Measurements from ENCODE around the gene LTA4H. TPM values are rescaled to one million over a fixed set of nuclear protein-coding genes. Genes with fewer than 3 reads are reported as not detected.
"Not testable (repeated sequence)": the region's sequence is repeated elsewhere in the genome, so short reads cannot be mapped to it uniquely, and the experiment has no call there.

LTA4H gene
- total RNA-seq, 4 donors from 2014 or later, result 66.0 to 84.7 (median 75.5) TPM

DNA sequence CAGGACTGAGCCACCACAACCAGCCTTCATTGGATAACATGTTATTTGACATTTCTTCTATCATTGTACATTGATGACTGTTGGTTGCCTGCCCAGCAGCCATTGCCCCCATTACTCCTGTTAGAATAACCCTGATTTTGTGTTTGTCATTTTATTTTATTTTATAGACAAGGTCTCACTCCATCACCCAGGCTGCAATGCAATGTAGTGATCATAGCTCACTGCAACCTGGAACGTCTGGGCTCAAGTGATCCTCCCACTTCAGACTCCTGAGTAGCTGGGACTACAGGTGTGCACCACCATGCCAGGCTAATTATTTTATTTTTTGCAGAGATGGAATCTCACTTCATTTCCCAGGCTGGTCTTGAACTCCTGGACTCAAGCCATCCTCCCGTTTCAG lies 33.2 kb upstream of the LTA4H start:
- peak in 1 of 2 donors; percentile 26 for DNase-seq (ENCODE audit: low spot score in 2 of 2)
- intact Hi-C loops (cut with DNase I; ENCODE audit: low total_unique reads), result loop anchor here (10.0 kb wide), 1 partner anchor 336 kb away; the partner anchor contains the start of gene CDK17
- 80 to 86% methylated on average over 2 of the region's 2 CpGs for WGBS, 2 donors
- H3K4me3 ChIP-seq (ENCODE audit: low read depth, poor library complexity, severe bottlenecking), result no peak overlapping the region
- TF ChIP-seq, protein P1, sequence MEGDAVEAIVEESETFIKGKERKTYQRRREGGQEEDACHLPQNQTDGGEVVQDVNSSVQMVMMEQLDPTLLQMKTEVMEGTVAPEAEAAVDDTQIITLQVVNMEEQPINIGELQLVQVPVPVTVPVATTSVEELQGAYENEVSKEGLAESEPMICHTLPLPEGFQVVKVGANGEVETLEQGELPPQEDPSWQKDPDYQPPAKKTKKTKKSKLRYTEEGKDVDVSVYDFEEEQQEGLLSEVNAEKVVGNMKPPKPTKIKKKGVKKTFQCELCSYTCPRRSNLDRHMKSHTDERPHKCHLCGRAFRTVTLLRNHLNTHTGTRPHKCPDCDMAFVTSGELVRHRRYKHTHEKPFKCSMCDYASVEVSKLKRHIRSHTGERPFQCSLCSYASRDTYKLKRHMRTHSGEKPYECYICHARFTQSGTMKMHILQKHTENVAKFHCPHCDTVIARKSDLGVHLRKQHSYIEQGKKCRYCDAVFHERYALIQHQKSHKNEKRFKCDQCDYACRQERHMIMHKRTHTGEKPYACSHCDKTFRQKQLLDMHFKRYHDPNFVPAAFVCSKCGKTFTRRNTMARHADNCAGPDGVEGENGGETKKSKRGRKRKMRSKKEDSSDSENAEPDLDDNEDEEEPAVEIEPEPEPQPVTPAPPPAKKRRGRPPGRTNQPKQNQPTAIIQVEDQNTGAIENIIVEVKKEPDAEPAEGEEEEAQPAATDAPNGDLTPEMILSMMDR (IDR thresholded peaks at IDR 0.05), result no peak
- TF ChIP-seq POLR2A (IDR thresholded peaks at IDR 0.05), result no peak

DNA sequence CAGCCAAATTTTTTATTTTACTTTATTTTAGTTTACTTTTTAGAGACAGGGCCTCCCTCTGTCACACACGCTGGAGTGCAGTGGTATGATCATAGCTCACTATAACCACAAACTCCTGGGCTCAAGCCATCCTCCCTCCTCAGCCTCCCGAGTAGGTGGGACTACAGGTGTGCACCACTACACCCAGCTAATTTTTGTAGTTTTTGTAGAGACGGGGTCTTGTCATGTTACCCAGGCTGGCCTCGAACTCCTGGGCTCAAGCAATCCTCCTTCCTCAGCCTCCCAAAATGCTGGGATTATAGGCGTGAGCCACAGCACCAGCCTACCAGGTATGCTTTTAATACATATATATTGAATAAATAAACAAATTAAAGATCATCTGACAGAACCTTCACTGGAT lies 32.7 kb upstream of the LTA4H start:
- WGBS, 2 donors, result 93 to 96% methylated on average over 5 of the region's 5 CpGs
- no peak overlapping the region for H3K4me3 ChIP-seq (ENCODE audit: low read depth, poor library complexity, severe bottlenecking)
- peak in 1 of 2 donors; percentile 60 for DNase-seq (ENCODE audit: low spot score in 2 of 2)
- TF ChIP-seq, protein P1 (IDR thresholded peaks at IDR 0.05), result no peak
- no peak for TF ChIP-seq POLR2A (IDR thresholded peaks at IDR 0.05)
- intact Hi-C loops (cut with DNase I; ENCODE audit: low total_unique reads), result loop anchor here (10.0 kb wide), 1 partner anchor 337 kb away; the partner anchor contains the start of gene CDK17

DNA sequence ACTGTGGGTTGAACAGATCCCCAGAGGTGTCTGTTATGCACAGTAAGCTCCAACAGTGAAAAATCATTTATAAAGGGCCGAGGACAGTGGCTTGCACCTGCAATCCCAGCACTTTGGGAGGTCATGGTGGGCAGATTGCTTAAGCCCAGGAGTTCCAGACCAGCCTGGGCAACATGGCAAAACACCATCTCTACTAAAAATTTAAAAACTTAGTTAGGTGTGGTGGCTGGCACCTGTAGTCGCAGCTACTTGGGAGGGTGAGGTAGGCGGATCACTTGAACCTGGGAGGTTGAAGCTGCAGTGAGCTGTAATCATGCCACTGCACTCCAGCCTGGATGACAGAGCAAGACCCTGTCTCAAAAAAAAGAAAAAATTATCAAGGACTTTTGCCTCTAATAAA lies 30.4 kb upstream of the LTA4H start:
- not testable (repeated sequence) for H3K4me3 ChIP-seq (ENCODE audit: low read depth, poor library complexity, severe bottlenecking)
- DNase-seq (ENCODE audit: low spot score in 2 of 2), result peak in 1 of 2 donors; percentile 69
- intact Hi-C loops (cut with DNase I; ENCODE audit: low total_unique reads), result loop anchor here (10.0 kb wide), 1 partner anchor 339 kb away; the partner anchor contains the start of gene CDK17
- WGBS, 2 donors, result 94 to 96% methylated on average over 3 of the region's 3 CpGs

DNA sequence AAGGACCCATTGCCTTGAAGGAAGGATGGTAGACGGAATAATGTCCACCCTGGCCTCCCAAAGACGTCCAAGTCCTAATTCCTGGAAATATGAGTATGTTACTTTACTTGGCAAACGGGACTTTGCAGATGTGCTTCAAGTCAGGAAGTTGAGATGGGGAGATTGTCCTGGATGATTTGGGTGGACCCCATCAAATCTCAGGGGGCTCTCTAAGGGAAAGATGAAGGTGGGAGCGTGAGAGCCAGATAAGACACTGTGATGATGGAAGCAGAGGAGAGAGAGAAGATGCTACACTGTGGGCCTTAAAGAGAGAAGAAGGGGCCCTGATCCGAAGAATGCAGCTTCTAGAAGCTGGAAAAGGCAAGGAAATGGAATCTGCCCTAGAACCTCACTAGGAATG lies 29.6 kb upstream of the LTA4H start:
- peak in 1 of 2 donors; percentile 32 for DNase-seq (ENCODE audit: low spot score in 2 of 2)
- TF ChIP-seq POLR2A (IDR thresholded peaks at IDR 0.05), result no peak
- WGBS, 2 donors, result 79 to 89% methylated on average over 5 of the region's 5 CpGs
- no peak overlapping the region for H3K4me3 ChIP-seq (ENCODE audit: low read depth, poor library complexity, severe bottlenecking)
- intact Hi-C loops (cut with DNase I; ENCODE audit: low total_unique reads), result loop anchor here (5.0 to 10.0 kb wide), 3 partner anchors 152 to 452 kb away; partner anchors contain the start of gene CDK17

DNA sequence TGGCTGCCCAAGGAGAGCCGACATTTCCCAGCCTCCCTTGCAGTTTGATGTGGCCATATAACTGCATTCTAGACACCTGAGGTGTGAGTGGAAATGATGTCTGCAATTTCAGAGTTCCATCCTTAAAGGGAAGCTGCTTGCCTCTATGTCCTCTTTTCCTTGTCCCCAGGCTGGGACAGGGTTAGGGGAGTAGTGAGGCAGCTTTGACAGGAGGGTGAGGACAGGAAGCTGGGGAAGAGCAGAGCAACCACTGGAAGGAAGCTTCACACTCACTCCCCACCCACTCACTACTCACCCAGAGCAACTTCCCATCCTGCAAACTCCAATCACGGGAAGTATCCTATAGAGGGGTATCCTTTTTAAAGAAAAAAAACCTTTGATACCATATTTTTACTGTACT lies 28.9 kb upstream of the LTA4H start:
- no peak overlapping the region for H3K4me3 ChIP-seq (ENCODE audit: low read depth, poor library complexity, severe bottlenecking)
- DNase-seq (ENCODE audit: low spot score in 2 of 2), result peak in 1 of 2 donors; percentile 46
- intact Hi-C loops (cut with DNase I; ENCODE audit: low total_unique reads), result loop anchor here (5.0 to 10.0 kb wide), 3 partner anchors 153 to 453 kb away; partner anchors contain the start of gene CDK17
- WGBS, 2 donors, result 70 to 74% methylated on average over 2 of the region's 2 CpGs
- TF ChIP-seq, protein P1 (IDR thresholded peaks at IDR 0.05), result no peak
- TF ChIP-seq POLR2A (IDR thresholded peaks at IDR 0.05), result no peak

DNA sequence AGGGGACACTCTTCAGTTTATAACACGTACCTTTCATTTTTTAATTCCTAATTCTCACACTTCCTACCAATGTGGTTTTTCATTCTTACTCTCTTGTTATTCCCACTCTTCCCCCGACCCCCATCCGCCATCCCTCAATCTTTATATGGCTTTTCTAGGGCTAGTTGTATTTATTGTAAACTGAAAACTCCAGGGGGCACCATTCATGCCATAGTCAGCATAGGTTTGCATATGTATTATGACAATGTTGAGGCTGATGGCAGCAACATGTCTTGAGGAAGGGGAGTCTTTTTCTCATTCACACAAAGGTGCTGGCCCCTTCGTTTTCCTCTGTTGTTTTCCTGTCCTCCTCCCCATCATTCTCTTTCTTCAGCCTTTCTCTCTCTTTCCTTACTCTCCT lies 27.7 kb upstream of the LTA4H start:
- WGBS, 2 donors, result 76 to 80% methylated on average over 4 of the region's 4 CpGs
- DNase-seq (ENCODE audit: low spot score in 2 of 2), result peak in 1 of 2 donors; percentile 15
- TF ChIP-seq, protein P1 (IDR thresholded peaks at IDR 0.05), result no peak
- no peak overlapping the region for H3K4me3 ChIP-seq (ENCODE audit: low read depth, poor library complexity, severe bottlenecking)
- intact Hi-C loops (cut with DNase I; ENCODE audit: low total_unique reads), result loop anchor here (5.0 to 10.0 kb wide), 3 partner anchors 154 to 454 kb away; partner anchors contain the start of gene CDK17
